HL-60 (cell line): ENCODE results near the gene CCDC30.

ENCODE experiments used
- CTCF ChIP-seq: IDR thresholded peaks from one replicate; pipeline ENCODE4 v1.5.1; 2011; ENCODE audit warnings: low read length, control low read depth, inconsistent platforms; ENCODE audit not compliant: insufficient read depth
- GABPA ChIP-seq: IDR thresholded peaks from 2 replicates; pipeline ENCODE4 v1.6.1; 2012; ENCODE audit warnings: low read depth
- POLR2AphosphoS5 ChIP-seq: IDR thresholded peaks from 2 replicates; pipeline ENCODE4 v1.6.1; 2012; ENCODE audit warnings: low read depth
- SPI1 ChIP-seq: IDR thresholded peaks from 2 replicates; pipeline ENCODE4 v1.6.1; 2012; ENCODE audit warnings: low read depth, mild to moderate bottlenecking, borderline replicate concordance

GRCh38 chr1:42646056-42646455 lies 183.0 kb downstream of the CCDC30 start:
- TF ChIP-seq CTCF, result no peak
- no peak for TF ChIP-seq POLR2AphosphoS5
- no peak for TF ChIP-seq GABPA
- no peak for TF ChIP-seq SPI1
